A549 (cell line): Measurements from ENCODE around the gene SMYD4.

ENCODE experiments used
- BHLHE40 ChIP-seq: IDR thresholded peaks from 2 replicates; pipeline ENCODE4 v1.6.1; 2012; ENCODE audit warnings: low read depth, low read length, inconsistent platforms
- CBX8 ChIP-seq: fragments of 200-600 bp; sonication (generic); IDR thresholded peaks from 2 replicates; pipeline ENCODE4 v1.6.1; 2016
- EHMT2 ChIP-seq: fragments of 200-600 bp; sonication (generic); IDR thresholded peaks from 2 replicates; pipeline ENCODE4 v1.6.1; 2016; ENCODE audit warnings: antibody characterized with exemption, low read depth, mild to moderate bottlenecking, moderate library complexity
- ESRRA ChIP-seq: fragments of 150-350 bp; IDR thresholded peaks from 2 replicates; pipeline ENCODE4 v1.6.1; 2014; ENCODE audit warnings: mild to moderate bottlenecking, low read length, borderline replicate concordance
- MAFK ChIP-seq: fragments of 450-650 bp; IDR thresholded peaks from 2 replicates; pipeline ENCODE4 v1.6.1; 2014; ENCODE audit not compliant: partially characterized antibody
- MYC ChIP-seq: IDR thresholded peaks from 2 replicates; pipeline ENCODE4 v1.6.1; 2012; ENCODE audit warnings: mild to moderate bottlenecking, inconsistent platforms, low read length, improper control_type of control experiment, borderline replicate concordance
- POLR2A ChIP-seq: IDR thresholded peaks from 2 replicates; pipeline ENCODE4 v1.6.1; 2012; ENCODE audit warnings: mild to moderate bottlenecking, low read length
- TF ChIP-seq, protein P1 (sequence below): fragments of >200 bp; sonication (Bioruptor Twin); formaldehyde crosslinking; IDR thresholded peaks from 3 replicates; pipeline ENCODE4 v1.5.1; 2016
- TF ChIP-seq, protein P2 (sequence below): fragments of 250-450 bp; sonication (Bioruptor Pico); IDR thresholded peaks from 2 replicates; pipeline ENCODE4 v1.5.0; 2021; ENCODE audit warnings: mild to moderate bottlenecking, moderate library complexity, borderline replicate concordance

DNA sequence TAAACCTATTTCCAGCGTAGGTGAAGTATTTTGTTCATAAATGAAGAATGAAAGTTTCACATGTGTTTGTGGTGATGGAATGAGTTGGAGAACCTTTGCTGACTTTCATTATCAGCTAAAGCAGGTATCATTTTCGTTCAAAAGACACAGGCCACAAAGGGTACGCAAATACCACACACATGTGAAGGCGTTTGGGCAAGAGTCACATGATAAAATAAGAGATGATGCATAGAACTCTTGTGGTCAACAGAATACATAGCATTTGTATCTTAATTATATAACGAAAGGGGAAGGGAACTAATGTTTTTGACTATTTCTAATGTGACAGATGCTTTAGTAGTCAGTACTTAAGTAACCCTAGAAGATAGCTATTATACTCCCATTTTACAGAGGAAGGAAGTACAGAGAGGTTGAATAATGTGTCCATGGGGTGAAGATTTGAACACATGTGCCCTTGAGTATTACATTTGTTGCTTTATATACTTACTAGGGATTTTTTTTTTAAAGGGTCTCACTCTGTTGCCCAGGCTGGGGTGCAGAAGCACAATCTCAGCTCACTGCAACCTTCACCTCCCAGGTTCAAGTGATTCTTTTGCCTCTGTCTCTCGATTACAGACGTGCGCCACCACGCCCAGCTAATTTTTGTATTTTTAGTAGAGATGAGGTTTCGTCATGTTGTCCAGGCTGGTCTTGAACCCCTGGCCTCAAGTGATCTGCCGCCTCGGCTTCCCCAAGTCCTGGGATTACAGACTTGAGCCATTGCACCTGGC, 4.9 kb upstream of the SMYD4 start:
- TF ChIP-seq, protein P1, sequence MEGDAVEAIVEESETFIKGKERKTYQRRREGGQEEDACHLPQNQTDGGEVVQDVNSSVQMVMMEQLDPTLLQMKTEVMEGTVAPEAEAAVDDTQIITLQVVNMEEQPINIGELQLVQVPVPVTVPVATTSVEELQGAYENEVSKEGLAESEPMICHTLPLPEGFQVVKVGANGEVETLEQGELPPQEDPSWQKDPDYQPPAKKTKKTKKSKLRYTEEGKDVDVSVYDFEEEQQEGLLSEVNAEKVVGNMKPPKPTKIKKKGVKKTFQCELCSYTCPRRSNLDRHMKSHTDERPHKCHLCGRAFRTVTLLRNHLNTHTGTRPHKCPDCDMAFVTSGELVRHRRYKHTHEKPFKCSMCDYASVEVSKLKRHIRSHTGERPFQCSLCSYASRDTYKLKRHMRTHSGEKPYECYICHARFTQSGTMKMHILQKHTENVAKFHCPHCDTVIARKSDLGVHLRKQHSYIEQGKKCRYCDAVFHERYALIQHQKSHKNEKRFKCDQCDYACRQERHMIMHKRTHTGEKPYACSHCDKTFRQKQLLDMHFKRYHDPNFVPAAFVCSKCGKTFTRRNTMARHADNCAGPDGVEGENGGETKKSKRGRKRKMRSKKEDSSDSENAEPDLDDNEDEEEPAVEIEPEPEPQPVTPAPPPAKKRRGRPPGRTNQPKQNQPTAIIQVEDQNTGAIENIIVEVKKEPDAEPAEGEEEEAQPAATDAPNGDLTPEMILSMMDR: no peak
- TF ChIP-seq POLR2A (no peak), CBX8 (no peak), BHLHE40 (no peak), MYC (no peak), MAFK (no peak), ESRRA (no peak), EHMT2 (no peak)
- TF ChIP-seq, protein P2, sequence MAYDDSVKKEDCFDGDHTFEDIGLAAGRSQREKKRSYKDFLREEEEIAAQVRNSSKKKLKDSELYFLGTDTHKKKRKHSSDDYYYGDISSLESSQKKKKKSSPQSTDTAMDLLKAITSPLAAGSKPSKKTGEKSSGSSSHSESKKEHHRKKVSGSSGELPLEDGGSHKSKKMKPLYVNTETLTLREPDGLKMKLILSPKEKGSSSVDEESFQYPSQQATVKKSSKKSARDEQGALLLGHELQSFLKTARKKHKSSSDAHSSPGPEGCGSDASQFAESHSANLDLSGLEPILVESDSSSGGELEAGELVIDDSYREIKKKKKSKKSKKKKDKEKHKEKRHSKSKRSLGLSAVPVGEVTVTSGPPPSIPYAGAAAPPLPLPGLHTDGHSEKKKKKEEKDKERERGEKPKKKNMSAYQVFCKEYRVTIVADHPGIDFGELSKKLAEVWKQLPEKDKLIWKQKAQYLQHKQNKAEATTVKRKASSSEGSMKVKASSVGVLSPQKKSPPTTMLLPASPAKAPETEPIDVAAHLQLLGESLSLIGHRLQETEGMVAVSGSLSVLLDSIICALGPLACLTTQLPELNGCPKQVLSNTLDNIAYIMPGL (CRISPR knock-in tag): no peak
